Measurements from ENCODE around the gene KHDC1L.

DNA sequence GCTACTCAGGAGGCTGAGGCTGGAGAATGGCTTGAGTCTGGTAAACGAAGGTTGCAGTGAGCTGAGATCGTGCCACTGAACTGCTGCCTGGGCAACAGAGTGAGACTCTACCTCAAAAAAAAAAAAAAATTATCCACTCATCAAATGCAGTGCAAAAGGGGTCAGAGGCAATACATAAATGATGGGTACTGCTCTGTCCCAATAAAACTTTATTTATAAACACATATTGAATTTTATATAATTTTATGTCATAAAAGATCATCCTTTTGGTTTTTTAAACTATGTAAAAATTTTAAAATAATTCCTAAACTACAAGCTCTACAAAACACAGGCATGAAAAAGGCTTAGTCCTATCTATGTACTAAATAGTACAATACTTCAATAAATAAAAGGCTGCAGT lies 27.4 kb upstream of the KHDC1L start:
- TF ChIP-seq EZH2 (IDR thresholded peaks at IDR 0.05; ENCODE audit: insufficient read depth, poor library complexity, severe bottlenecking) (no peak), EZH2phosphoT487 (IDR thresholded peaks at IDR 0.05; ENCODE audit: insufficient read depth, low read depth) (no peak)

Data from GM23248 (cell line).